ENCODE measurements around the gene POU2AF1.

POU2AF1 gene

GRCh38 chr11:111336582-111337256 lies 42.4 kb downstream of the POU2AF1 start:
- no peak for TF ChIP-seq CTCF (conservative IDR thresholded peaks at IDR 0.05; ENCODE audit: low read length)
- TF ChIP-seq EZH2phosphoT487 (IDR thresholded peaks at IDR 0.05; ENCODE audit: borderline replicate concordance), result no peak
- Histone ChIP-seq H3K4me1 (ENCODE audit: insufficient read depth, low read length, poor library complexity, severe bottlenecking) (no peaks in the 10 kb centered on the region), H3K4me3 (ENCODE audit: low read length, poor library complexity, severe bottlenecking) (no peak overlapping the region), H2AFZ (ENCODE audit: low read length) (no peak overlapping the region), H3K36me3 (ENCODE audit: insufficient read depth, low read length) (no peaks in the 10 kb centered on the region), H3K4me2 (ENCODE audit: low read depth, low read length, poor library complexity, severe bottlenecking) (no peak overlapping the region), H3K27me3 (ENCODE audit: insufficient read depth, low read length, poor library complexity, severe bottlenecking) (no peaks in the 10 kb centered on the region), H3K79me2 (ENCODE audit: insufficient read depth, low read length) (no peaks in the 10 kb centered on the region), H3F3A (ENCODE audit: low read depth) (no peaks in the 10 kb centered on the region), H4K20me1 (ENCODE audit: insufficient read depth, low read length, poor library complexity, severe bottlenecking) (no peaks in the 10 kb centered on the region), H3K9ac (ENCODE audit: low read depth, low read length, poor library complexity, severe bottlenecking) (no peak overlapping the region), H3K9me3 (ENCODE audit: insufficient read depth, low read depth, low read length) (peaks cover 8% of the 10 kb centered on the region), H3K9me2 (replicated peaks; ENCODE audit: low read depth, low read length) (no peaks in the 10 kb centered on the region)

- Histone ChIP-seq H3K4me2 (ENCODE audit: low read depth, low read length, poor library complexity, severe bottlenecking) (no peak overlapping the region), H3K79me2 (ENCODE audit: insufficient read depth, low read length) (no peaks in the 10 kb centered on the region), H3K9me3 (ENCODE audit: insufficient read depth, low read depth, low read length) (peaks cover 8% of the 10 kb centered on the region), H3K9me2 (replicated peaks; ENCODE audit: low read depth, low read length) (no peaks in the 10 kb centered on the region), H3K9ac (ENCODE audit: low read depth, low read length, poor library complexity, severe bottlenecking) (no peak overlapping the region), H3K36me3 (ENCODE audit: insufficient read depth, low read length) (no peaks in the 10 kb centered on the region), H3F3A (ENCODE audit: low read depth) (no peaks in the 10 kb centered on the region), H3K27me3 (ENCODE audit: insufficient read depth, low read length, poor library complexity, severe bottlenecking) (no peaks in the 10 kb centered on the region), H3K4me3 (ENCODE audit: low read length, poor library complexity, severe bottlenecking) (no peak overlapping the region), H4K20me1 (ENCODE audit: insufficient read depth, low read length, poor library complexity, severe bottlenecking) (no peaks in the 10 kb centered on the region), H3K4me1 (ENCODE audit: insufficient read depth, low read length, poor library complexity, severe bottlenecking) (no peaks in the 10 kb centered on the region), H2AFZ (ENCODE audit: low read length) (no peak overlapping the region)
- TF ChIP-seq CTCF (conservative IDR thresholded peaks at IDR 0.05; ENCODE audit: low read length), result no peak
- TF ChIP-seq EZH2phosphoT487 (IDR thresholded peaks at IDR 0.05; ENCODE audit: borderline replicate concordance), result no peak
Measured at GRCh38 chr11:111336062-111336461, 43.0 kb downstream of the POU2AF1 start.

GRCh38 chr11:111335549-111335948 lies 43.5 kb downstream of the POU2AF1 start:
- Histone ChIP-seq H3K27me3 (ENCODE audit: insufficient read depth, low read length, poor library complexity, severe bottlenecking) (no peaks in the 10 kb centered on the region), H3K4me2 (ENCODE audit: low read depth, low read length, poor library complexity, severe bottlenecking) (no peak overlapping the region), H3F3A (ENCODE audit: low read depth) (no peaks in the 10 kb centered on the region), H3K4me1 (ENCODE audit: insufficient read depth, low read length, poor library complexity, severe bottlenecking) (no peaks in the 10 kb centered on the region), H3K79me2 (ENCODE audit: insufficient read depth, low read length) (no peaks in the 10 kb centered on the region), H2AFZ (ENCODE audit: low read length) (no peak overlapping the region), H3K9me2 (replicated peaks; ENCODE audit: low read depth, low read length) (no peaks in the 10 kb centered on the region), H3K4me3 (ENCODE audit: low read length, poor library complexity, severe bottlenecking) (no peak overlapping the region), H4K20me1 (ENCODE audit: insufficient read depth, low read length, poor library complexity, severe bottlenecking) (no peaks in the 10 kb centered on the region), H3K36me3 (ENCODE audit: insufficient read depth, low read length) (no peaks in the 10 kb centered on the region), H3K9me3 (ENCODE audit: insufficient read depth, low read depth, low read length) (peaks cover 8% of the 10 kb centered on the region), H3K9ac (ENCODE audit: low read depth, low read length, poor library complexity, severe bottlenecking) (no peak overlapping the region)
- TF ChIP-seq EZH2phosphoT487 (IDR thresholded peaks at IDR 0.05; ENCODE audit: borderline replicate concordance) (no peak), CTCF (conservative IDR thresholded peaks at IDR 0.05; ENCODE audit: low read length) (no peak)
